Tibial nerve (tissue), 4 donors: Measurements from ENCODE around the gene RNF103. TPM values are rescaled to one million over a fixed set of nuclear protein-coding genes. Genes with fewer than 3 reads are reported as not detected.

Source experiments
- DNase-seq, 2 donors: peaks; one replicate each; pipeline ENCODE4 v3.0.0-alpha.2; 2019; ENCODE audit warnings: low spot score in 2 of 2
- H3K27ac ChIP-seq, 4 donors: fragments of 200-600 bp; sonication (generic) in 3 of 4; one replicate each; pipeline ENCODE4 v1.5.1; 2017 to 2019; ENCODE audit warnings: mild to moderate bottlenecking in 1 of 4
- H3K27me3 ChIP-seq, 2 donors: fragments of 200-600 bp; sonication (generic) in 1 of 2; one replicate each; pipeline versions ENCODE4 v1.5.1 to v1.6.0; 2017 to 2019
- H3K36me3 ChIP-seq, 3 donors: fragments of 200-600 bp; sonication (generic); one replicate each; pipeline ENCODE4 v1.5.1; 2018 to 2019
- H3K4me1 ChIP-seq, 4 donors: fragments of 200-600 bp; sonication (generic) in 3 of 4; one replicate each; pipeline ENCODE4 v1.5.1; 2017 to 2019
- H3K4me3 ChIP-seq, 4 donors: fragments of 200-600 bp; sonication (generic) in 3 of 4; one replicate each; pipeline ENCODE4 v1.5.1; 2017 to 2019; ENCODE audit warnings: mild to moderate bottlenecking in 1 of 4, moderate library complexity in 1 of 4
- H3K9me3 ChIP-seq, 4 donors: fragments of 200-600 bp; sonication (generic) in 3 of 4; one replicate each; pipeline ENCODE4 v1.5.1; 2017 to 2019
- EP300 ChIP-seq, 2 donors: sonication (generic); formaldehyde crosslinking; IDR thresholded peaks; one replicate each; pipeline ENCODE4 v1.6.1; 2017; ENCODE audit warnings: antibody characterized with exemption in 2 of 2, mild to moderate bottlenecking in 1 of 2
- POLR2A ChIP-seq, 2 donors: fragments of 450-650 bp; IDR thresholded peaks; one replicate each; pipeline ENCODE4 v1.6.1; 2017; ENCODE audit warnings: antibody characterized with exemption in 2 of 2, mild to moderate bottlenecking in 2 of 2, moderate library complexity in 2 of 2
- WGBS, 2 donors: methylation state at CpG; one replicate each; pipeline ENCODE4 v1.1.5; 2018; 5-methylcytosine and 5-hydroxymethylcytosine counted together
- total RNA-seq, 4 donors: library from RNA; depleted of rRNA; stranded (reverse); fragments of >200 nt; gene quantifications; one replicate each; pipeline ENCODE4 v1.1.0, GENCODE V29; 2016
- TF ChIP-seq, protein P1 (sequence below), 5 experiments: fragments of 200-600 bp in 3 of 5; fragments of 450-650 bp in 2 of 5; sonication (generic) in 3 of 5; IDR thresholded peaks; one replicate each; pipeline ENCODE4 v1.5.1; 2016 to 2019; ENCODE audit warnings: antibody characterized with exemption in 5 of 5, mild to moderate bottlenecking in 3 of 5, moderate library complexity in 2 of 5

RNF103 gene
- total RNA-seq, 4 donors from 2014 or later: 41.7 to 72.5 (median 58.6) TPM

DNA sequence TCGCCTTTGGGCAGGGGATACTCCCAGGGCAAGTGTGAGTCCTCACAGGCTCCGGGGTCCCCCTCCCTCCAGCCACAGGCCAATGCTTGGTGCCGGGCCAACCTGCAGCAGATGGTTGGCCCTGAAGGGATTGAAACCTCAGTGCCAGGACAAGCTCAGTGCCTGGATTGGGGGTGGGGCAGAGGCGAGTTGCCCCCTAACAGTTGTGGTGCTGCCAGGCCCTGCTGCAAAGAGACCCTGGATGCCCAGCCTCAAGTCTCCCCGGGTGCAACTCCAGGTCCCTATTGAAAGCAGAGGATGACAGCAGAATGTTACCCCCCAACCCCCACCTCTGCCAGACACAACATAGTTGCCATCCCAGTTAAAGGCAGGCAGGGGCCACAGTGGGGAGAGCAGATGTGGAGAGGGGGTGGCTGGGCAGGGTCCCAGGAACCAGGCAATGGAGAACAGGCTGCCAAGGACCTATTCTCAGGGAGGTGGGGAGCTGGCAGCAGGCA lies 9.5 kb upstream of the RNF103 start:
- no peak for TF ChIP-seq EP300 (IDR thresholded peaks at IDR 0.05)
- no peak for TF ChIP-seq POLR2A (IDR thresholded peaks at IDR 0.05)
- TF ChIP-seq, protein P1, sequence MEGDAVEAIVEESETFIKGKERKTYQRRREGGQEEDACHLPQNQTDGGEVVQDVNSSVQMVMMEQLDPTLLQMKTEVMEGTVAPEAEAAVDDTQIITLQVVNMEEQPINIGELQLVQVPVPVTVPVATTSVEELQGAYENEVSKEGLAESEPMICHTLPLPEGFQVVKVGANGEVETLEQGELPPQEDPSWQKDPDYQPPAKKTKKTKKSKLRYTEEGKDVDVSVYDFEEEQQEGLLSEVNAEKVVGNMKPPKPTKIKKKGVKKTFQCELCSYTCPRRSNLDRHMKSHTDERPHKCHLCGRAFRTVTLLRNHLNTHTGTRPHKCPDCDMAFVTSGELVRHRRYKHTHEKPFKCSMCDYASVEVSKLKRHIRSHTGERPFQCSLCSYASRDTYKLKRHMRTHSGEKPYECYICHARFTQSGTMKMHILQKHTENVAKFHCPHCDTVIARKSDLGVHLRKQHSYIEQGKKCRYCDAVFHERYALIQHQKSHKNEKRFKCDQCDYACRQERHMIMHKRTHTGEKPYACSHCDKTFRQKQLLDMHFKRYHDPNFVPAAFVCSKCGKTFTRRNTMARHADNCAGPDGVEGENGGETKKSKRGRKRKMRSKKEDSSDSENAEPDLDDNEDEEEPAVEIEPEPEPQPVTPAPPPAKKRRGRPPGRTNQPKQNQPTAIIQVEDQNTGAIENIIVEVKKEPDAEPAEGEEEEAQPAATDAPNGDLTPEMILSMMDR (IDR thresholded peaks at IDR 0.05): no peak
- no peak overlapping the region for H3K4me3 ChIP-seq
- WGBS, 2 donors: 84 to 91% methylated on average over 5 of the region's 5 CpGs
- peaks cover 0 to 9% (median 0%) of the 10 kb centered on the region in 4 donors for H3K4me1 ChIP-seq
- H3K27me3 ChIP-seq: no peaks in the 10 kb centered on the region
- H3K27ac ChIP-seq: no peak overlapping the region
- DNase-seq: no peak
- H3K36me3 ChIP-seq: no peaks in the 10 kb centered on the region
- H3K9me3 ChIP-seq: no peaks in the 10 kb centered on the region

DNA sequence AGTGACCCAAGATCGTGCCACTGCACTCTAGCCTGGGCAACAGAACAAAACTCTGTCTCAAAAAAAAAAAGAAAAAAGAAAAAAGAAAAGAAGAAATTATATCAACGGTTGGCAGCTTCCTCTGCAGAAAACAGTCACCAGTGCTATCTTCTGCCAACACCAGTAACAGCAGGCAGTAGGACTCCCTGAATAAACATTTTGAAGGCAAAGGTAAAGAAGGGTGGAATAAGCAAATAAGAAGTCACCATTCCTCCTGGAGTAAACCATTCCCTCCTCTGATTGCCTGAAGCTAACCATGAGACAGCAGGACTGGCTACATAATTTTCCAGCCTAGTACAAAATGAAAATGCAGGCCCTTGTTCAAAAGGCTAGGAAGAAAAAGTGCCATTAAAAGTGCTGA lies 9.0 kb upstream of the RNF103 start:
- H3K4me3 ChIP-seq: no peak overlapping the region
- no peaks in the 10 kb centered on the region for H3K36me3 ChIP-seq
- no peaks in the 10 kb centered on the region for H3K27me3 ChIP-seq
- no peaks in the 10 kb centered on the region for H3K9me3 ChIP-seq
- TF ChIP-seq EP300 (IDR thresholded peaks at IDR 0.05) (no peak), POLR2A (IDR thresholded peaks at IDR 0.05) (no peak)
- TF ChIP-seq, protein P1 (IDR thresholded peaks at IDR 0.05): no peak
- 39 to 47% methylated on average over 2 of the region's 2 CpGs for WGBS, 2 donors
- H3K4me1 ChIP-seq: peaks cover 0 to 14% (median 0%) of the 10 kb centered on the region in 4 donors
- no peak overlapping the region for H3K27ac ChIP-seq
- DNase-seq: no peak

DNA sequence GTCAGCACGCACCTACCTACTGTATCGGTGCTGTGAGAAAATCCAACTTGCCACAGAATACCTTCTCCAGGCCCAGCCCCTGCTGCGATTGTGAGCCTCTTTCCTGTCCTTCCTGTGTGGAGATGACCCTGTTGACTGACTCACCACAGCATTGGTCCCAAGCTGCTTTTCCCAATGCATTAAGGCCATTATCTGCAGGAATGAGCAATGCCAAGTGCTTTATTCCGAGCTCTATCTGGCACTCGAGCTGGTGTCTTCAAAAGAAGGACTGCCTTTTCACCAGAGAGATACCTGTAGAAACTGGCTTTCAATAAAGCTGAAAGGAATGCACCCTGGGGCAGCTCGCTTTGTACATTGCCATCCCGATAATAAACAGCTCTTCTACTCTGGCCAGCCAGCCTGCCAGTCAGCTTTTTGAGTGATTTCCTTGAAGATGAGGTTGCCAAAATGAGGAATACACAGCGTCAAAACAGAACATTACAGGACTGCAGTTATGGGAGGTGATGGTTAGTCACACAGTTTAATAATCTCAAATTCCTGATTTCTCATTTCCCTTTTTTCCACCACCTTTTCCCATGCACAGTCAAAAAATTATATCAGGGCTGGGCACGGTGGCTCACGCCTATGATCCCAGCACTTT lies 8.3 kb upstream of the RNF103 start:
- H3K36me3 ChIP-seq: no peaks in the 10 kb centered on the region
- no peaks in the 10 kb centered on the region for H3K27me3 ChIP-seq
- no peaks in the 10 kb centered on the region for H3K9me3 ChIP-seq
- TF ChIP-seq, protein P1 (IDR thresholded peaks at IDR 0.05): no peak
- TF ChIP-seq EP300 (IDR thresholded peaks at IDR 0.05) (no peak), POLR2A (IDR thresholded peaks at IDR 0.05) (no peak)
- no peak overlapping the region for H3K4me3 ChIP-seq
- 68 to 69% methylated on average over 10 of the region's 10 CpGs for WGBS, 2 donors
- DNase-seq: no peak
- no peak overlapping the region for H3K27ac ChIP-seq
- H3K4me1 ChIP-seq: peaks cover 0 to 14% (median 0%) of the 10 kb centered on the region in 4 donors

DNA sequence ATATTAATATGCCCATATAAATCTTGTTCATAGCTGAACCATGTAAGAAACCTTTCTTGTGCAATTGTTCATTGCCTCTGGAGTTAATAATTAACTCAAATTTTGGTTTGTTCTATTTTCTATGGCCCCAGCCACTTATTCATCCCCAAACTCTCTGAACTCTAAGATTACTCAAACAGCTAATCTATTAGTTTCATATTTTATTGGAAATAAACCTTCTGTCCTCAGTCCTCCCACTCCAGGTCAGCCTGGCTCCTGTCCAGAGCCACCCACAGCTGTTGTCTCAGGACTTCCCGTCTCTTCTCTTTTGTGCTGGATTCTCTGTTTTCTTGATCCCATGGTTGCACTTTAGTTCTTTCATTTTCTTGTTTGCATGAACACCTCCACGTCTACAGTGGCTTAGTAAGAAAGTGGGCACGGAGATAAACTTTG lies 4.4 kb upstream of the RNF103 start:
- no peaks in the 10 kb centered on the region for H3K27me3 ChIP-seq
- no peak overlapping the region for H3K4me3 ChIP-seq
- H3K27ac ChIP-seq: peak overlapping the region in 1 of 4 donors; percentile 99
- H3K4me1 ChIP-seq: peaks cover 0 to 25% (median 4%) of the 10 kb centered on the region in 4 donors
- 42 to 44% methylated on average over 3 of the region's 3 CpGs for WGBS, 2 donors
- no peak for DNase-seq
- no peaks in the 10 kb centered on the region for H3K36me3 ChIP-seq
- TF ChIP-seq EP300 (IDR thresholded peaks at IDR 0.05) (no peak), POLR2A (IDR thresholded peaks at IDR 0.05) (no peak)
- TF ChIP-seq, protein P1 (IDR thresholded peaks at IDR 0.05): no peak
- no peaks in the 10 kb centered on the region for H3K9me3 ChIP-seq

DNA sequence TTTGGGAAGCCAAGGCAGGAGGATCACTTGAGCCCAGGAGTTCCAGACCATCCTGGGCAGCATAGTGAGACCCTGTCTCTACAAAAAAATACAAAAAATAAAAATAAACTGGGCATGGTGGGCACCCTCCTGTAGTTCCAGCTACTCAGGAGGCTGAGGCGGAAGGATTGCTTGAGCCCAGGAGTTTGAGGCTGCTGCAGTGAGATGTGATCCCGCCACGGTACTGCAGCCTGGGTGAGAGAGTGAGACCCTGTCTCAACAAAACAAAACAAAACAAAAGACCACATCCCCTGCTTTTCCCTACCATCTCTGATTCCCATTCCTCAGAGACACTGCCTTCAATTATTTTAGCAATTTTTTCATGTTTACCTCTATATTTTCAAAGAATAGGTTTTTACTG lies 3.9 kb upstream of the RNF103 start:
- Histone ChIP-seq H3K4me1 (peaks cover 0 to 25% (median 4%) of the 10 kb centered on the region in 4 donors), H3K9me3 (no peaks in the 10 kb centered on the region), H3K27me3 (no peaks in the 10 kb centered on the region), H3K27ac (peak overlapping the region in 1 of 4 donors; percentile 99), H3K36me3 (no peaks in the 10 kb centered on the region), H3K4me3 (no peak overlapping the region)
- 98 to 99% methylated on average over 3 of the region's 3 CpGs for WGBS, 2 donors
- DNase-seq: no peak
- TF ChIP-seq EP300 (IDR thresholded peaks at IDR 0.05) (no peak), POLR2A (IDR thresholded peaks at IDR 0.05) (no peak)
- TF ChIP-seq, protein P1 (IDR thresholded peaks at IDR 0.05): no peak
